HL-60 (cell line): ENCODE measurements around the gene DSG1.

Experiments used
- DNase-seq, 2 experiments: peaks; one replicate each; pipeline ENCODE4 v3.0.0-alpha.2; 2010 to 2020; ENCODE audit warnings: low read depth in 1 of 2, low spot score in 1 of 2
- H3K27ac ChIP-seq: fragments of 250-450 bp; sonication (Bioruptor Pico); replicated peaks from 2 replicates; pipeline ENCODE4 v1.5.1; 2020; ENCODE audit warnings: mild to moderate bottlenecking, moderate library complexity
- H3K27me3 ChIP-seq: fragments of 250-450 bp; sonication (Bioruptor Pico); 2 replicates; pipeline ENCODE4 v1.5.1; 2021; ENCODE audit warnings: mild to moderate bottlenecking, moderate library complexity; ENCODE audit not compliant: insufficient read depth, poor library complexity, severe bottlenecking
- H3K4me3 ChIP-seq: replicated peaks from 2 replicates; pipeline ENCODE4 v1.5.1; 2011; ENCODE audit warnings: mild to moderate bottlenecking, control low read depth, low read length; ENCODE audit not compliant: insufficient read depth
- CTCF ChIP-seq: IDR thresholded peaks from one replicate; pipeline ENCODE4 v1.5.1; 2011; ENCODE audit warnings: low read length, control low read depth, inconsistent platforms; ENCODE audit not compliant: insufficient read depth
- GABPA ChIP-seq: IDR thresholded peaks from 2 replicates; pipeline ENCODE4 v1.6.1; 2012; ENCODE audit warnings: low read depth
- POLR2AphosphoS5 ChIP-seq: IDR thresholded peaks from 2 replicates; pipeline ENCODE4 v1.6.1; 2012; ENCODE audit warnings: low read depth
- REST ChIP-seq: IDR thresholded peaks from 2 replicates; pipeline ENCODE4 v1.6.1; 2012; ENCODE audit warnings: low read depth; ENCODE audit not compliant: insufficient replicate concordance
- SPI1 ChIP-seq: IDR thresholded peaks from 2 replicates; pipeline ENCODE4 v1.6.1; 2012; ENCODE audit warnings: low read depth, mild to moderate bottlenecking, borderline replicate concordance
- long read RNA-seq: library from polyadenylated mRNA; unstranded; transcript quantifications from one replicate; pipeline ENCODE4 v2.0.0, GENCODE V29; 2020

The DSG1 gene
- long read RNA-seq, partial matches to known transcripts = 0 of 1 reads
- long read RNA-seq, other reads (novel, unspliced or antisense) = 1 of 1 reads

- no peak within 1 kb of the TSS for H3K27ac ChIP-seq
- H3K4me3 ChIP-seq = no peak within 1 kb of the TSS
- TF ChIP-seq REST (no peak), POLR2AphosphoS5 (no peak), SPI1 (no peak), GABPA (no peak), CTCF (no peak)
- peaks cover 2% of the 10 kb centered on the region for H3K27me3 ChIP-seq
- DNase-seq = no peak
Measured at GRCh38 chr18:31317860-31318259, at the start of gene DSG1. DSG1 (plus strand) TSS chr18:31318160; CDS start chr18:31318301, 141 bp downstream.

GRCh38 chr18:31268985-31269406 lies 49.0 kb upstream of the DSG1 start:
- Histone ChIP-seq H3K27me3 (no peaks in the 10 kb centered on the region), H3K4me3 (no peak overlapping the region), H3K27ac (no peak overlapping the region)
- no peak for TF ChIP-seq CTCF
- no peak for TF ChIP-seq GABPA
- TF ChIP-seq POLR2AphosphoS5 = no peak
- no peak for TF ChIP-seq SPI1
- no peak for TF ChIP-seq REST
- DNase-seq = no peak

GRCh38 chr18:31269566-31269965 lies 48.4 kb upstream of the DSG1 start:
- Histone ChIP-seq H3K27me3 (no peaks in the 10 kb centered on the region), H3K4me3 (no peak overlapping the region), H3K27ac (no peak overlapping the region)
- no peak for DNase-seq
- TF ChIP-seq REST (no peak), GABPA (no peak), SPI1 (no peak), POLR2AphosphoS5 (no peak), CTCF (no peak)
